ENCODE data around the gene MXRA8. TPM values are rescaled to one million over a fixed set of nuclear protein-coding genes. Genes with fewer than 3 reads are reported as not detected.

Gene MXRA8
- total and polyA plus RNA-seq, 8 donors, result 23.3 to 203 (median 42.9) TPM

DNA sequence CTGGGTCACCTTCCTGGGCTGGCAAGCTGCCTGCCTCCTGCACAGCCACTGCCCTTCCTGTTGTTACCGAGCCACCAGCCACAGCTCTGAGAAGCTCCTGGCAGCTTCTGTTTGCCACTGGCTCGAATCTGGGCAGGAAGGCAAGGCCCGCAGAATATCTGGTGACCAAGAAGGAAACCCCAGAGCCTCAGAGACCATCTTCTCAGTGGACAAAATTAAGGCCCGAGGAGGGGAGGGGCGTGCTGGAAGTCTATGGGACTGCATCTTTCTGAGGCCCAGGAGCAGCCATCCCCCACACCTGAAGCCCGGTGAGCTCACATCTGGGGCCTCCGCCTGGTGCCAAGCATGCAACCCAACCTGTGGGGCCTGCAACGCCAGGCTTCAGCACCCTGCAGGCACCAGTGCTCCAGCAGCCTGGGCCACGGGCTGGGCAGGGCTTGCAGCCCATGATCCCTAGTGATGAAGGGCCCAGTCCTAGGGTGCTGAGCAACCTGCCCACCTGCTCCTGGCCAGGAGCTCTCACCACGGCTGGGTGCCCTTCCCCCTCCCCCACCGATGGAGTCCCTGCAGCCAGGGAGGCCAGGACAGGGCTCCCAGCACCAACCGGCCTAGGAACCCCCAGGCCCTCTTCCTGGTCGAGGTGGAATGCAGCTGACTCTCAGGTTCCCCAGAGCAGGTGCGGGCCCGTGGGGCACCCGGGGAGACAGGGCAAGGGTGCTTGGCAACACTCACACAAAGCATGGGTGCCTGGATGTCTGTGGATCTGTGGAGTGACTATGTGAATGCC is 32.9 kb downstream of the MXRA8 start:
- Histone ChIP-seq H3K27ac (peak overlapping the region; percentile 86 to 96 (median 90)), H3K36me3 (peaks cover 16 to 52% (median 38%) of the 10 kb centered on the region in 4 donors), H3K27me3 (no peaks in the 10 kb centered on the region), H3K9me3 (no peaks in the 10 kb centered on the region), H3K4me1 (peaks cover 40 to 64% (median 60%) of the 10 kb centered on the region in 4 donors), H3K4me3 (peak overlapping the region; percentile 97 to 99 (median 98))
- intact Hi-C loops (cut with DNase I; ENCODE audit: low total_unique reads), result no loop called here
- TF ChIP-seq POLR2A (IDR thresholded peaks at IDR 0.05) (no peak), POLR2AphosphoS5 (IDR thresholded peaks at IDR 0.05) (peak in 1 of 3 donors; percentile 3), EP300 (IDR thresholded peaks at IDR 0.05) (no peak)
- TF ChIP-seq, protein P1, sequence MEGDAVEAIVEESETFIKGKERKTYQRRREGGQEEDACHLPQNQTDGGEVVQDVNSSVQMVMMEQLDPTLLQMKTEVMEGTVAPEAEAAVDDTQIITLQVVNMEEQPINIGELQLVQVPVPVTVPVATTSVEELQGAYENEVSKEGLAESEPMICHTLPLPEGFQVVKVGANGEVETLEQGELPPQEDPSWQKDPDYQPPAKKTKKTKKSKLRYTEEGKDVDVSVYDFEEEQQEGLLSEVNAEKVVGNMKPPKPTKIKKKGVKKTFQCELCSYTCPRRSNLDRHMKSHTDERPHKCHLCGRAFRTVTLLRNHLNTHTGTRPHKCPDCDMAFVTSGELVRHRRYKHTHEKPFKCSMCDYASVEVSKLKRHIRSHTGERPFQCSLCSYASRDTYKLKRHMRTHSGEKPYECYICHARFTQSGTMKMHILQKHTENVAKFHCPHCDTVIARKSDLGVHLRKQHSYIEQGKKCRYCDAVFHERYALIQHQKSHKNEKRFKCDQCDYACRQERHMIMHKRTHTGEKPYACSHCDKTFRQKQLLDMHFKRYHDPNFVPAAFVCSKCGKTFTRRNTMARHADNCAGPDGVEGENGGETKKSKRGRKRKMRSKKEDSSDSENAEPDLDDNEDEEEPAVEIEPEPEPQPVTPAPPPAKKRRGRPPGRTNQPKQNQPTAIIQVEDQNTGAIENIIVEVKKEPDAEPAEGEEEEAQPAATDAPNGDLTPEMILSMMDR (IDR thresholded peaks at IDR 0.05), result no peak
- peak in 1 of 2 donors; percentile 80 for DNase-seq
- 15 to 39% (median 32%) methylated on average over 12 to 16 of the region's 16 CpGs for WGBS, 5 donors

DNA sequence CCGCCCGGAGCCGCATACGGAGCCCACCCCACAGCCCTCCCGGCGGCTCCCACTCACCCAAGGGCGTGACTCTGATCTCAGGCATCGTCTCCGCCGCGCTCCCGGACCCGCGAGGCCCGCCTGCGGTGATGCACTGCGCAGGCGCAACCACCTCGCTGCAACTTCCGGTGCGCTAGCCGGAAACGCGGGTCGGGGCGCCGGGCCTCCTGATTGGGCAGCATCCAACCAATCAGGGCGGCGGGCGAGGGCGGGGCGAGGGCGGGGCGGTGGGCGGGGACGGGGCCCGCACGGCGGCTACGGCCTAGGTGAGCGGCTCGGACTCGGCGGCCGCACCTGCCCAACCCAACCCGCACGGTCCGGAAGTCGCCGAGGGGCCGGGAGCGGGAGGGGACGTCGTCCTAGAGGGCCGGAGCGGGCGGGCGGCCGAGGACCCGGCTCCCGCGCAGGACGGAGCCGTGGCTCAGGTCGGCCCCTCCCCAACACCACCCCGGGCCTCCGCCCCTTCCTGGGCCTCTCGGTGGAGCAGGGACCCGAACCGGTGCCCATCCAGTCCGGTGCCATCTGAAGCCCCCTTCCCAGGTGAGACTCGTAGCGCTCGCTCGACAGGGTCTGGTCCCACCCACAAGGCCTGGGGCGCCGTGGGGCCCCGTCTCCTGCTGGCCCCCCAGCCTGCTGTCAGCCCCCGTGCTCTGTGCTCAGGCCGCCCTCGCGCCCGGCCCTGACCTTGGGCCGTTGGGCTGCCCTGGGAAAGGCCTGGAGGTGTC is 33.6 kb downstream of the MXRA8 start, which contains the start of the genes CPTP and INTS11:
CPTP (plus strand) TSS at position 279 of the 764 bp plus-strand sequence. CDS start 2,109 bp downstream, outside the sequence.
INTS11 (minus strand) TSS at position 137 of the 764 bp plus-strand sequence; CDS start at position 85, 52 bp downstream.
- Histone ChIP-seq H3K4me1 (peaks cover 39 to 63% (median 62%) of the 10 kb centered on the region in 4 donors), H3K27ac (peak within 1 kb of the TSS; percentile 86 to 96 (median 90)), H3K36me3 (peaks cover 17 to 59% (median 46%) of the 10 kb centered on the region in 4 donors), H3K27me3 (no peaks in the 10 kb centered on the region), H3K4me3 (peak within 1 kb of the TSS; percentile 97 to 99 (median 98)), H3K9me3 (no peaks in the 10 kb centered on the region)
- WGBS, 5 donors, result 0 to 2% (median 0%) methylated on average over 2 to 81 of the region's 84 CpGs; no CpG with 5 or more reads in 1 of the 5 donors
- peak; percentile 95 to 98 for DNase-seq
- intact Hi-C loops (cut with DNase I; ENCODE audit: low total_unique reads), result no loop called here
- TF ChIP-seq EP300 (IDR thresholded peaks at IDR 0.05) (no peak), POLR2AphosphoS5 (IDR thresholded peaks at IDR 0.05) (peak; percentile 88 to 91 (median 89)), POLR2A (IDR thresholded peaks at IDR 0.05) (peak in 1 of 4 donors; percentile 18)
- TF ChIP-seq, protein P1 (IDR thresholded peaks at IDR 0.05), result no peak

GRCh38 chr1:1324084-1324523 is 34.3 kb downstream of the MXRA8 start:
- no peak for DNase-seq
- H3K4me3 ChIP-seq, result peak overlapping the region; percentile 97 to 99 (median 98)
- H3K4me1 ChIP-seq, result peaks cover 40 to 67% (median 65%) of the 10 kb centered on the region in 4 donors
- intact Hi-C loops (cut with DNase I; ENCODE audit: low total_unique reads), result no loop called here
- TF ChIP-seq, protein P1 (IDR thresholded peaks at IDR 0.05), result no peak
- H3K9me3 ChIP-seq, result no peaks in the 10 kb centered on the region
- H3K27me3 ChIP-seq, result no peaks in the 10 kb centered on the region
- peak overlapping the region; percentile 82 to 96 (median 89) for H3K27ac ChIP-seq
- 0 to 1% (median 0%) methylated on average over 1 to 40 of the region's 41 CpGs for WGBS, 5 donors
- peaks cover 21 to 64% (median 52%) of the 10 kb centered on the region in 4 donors for H3K36me3 ChIP-seq

GRCh38 chr1:1322952-1323351 is 35.4 kb downstream of the MXRA8 start:
- H3K27me3 ChIP-seq, result no peaks in the 10 kb centered on the region
- no peak for DNase-seq
- intact Hi-C loops (cut with DNase I; ENCODE audit: low total_unique reads), result no loop called here
- peaks cover 17 to 57% (median 49%) of the 10 kb centered on the region in 4 donors for H3K36me3 ChIP-seq
- H3K27ac ChIP-seq, result no peak overlapping the region
- TF ChIP-seq POLR2A (IDR thresholded peaks at IDR 0.05), result no peak
- TF ChIP-seq EP300 (IDR thresholded peaks at IDR 0.05), result no peak
- TF ChIP-seq, protein P1 (IDR thresholded peaks at IDR 0.05), result no peak
- no peaks in the 10 kb centered on the region for H3K9me3 ChIP-seq
- WGBS, 5 donors, result 84 to 91% (median 85%) methylated on average over 9 to 10 of the region's 10 CpGs
- peak overlapping the region in 1 of 4 donors; percentile 24 for H3K4me3 ChIP-seq
- H3K4me1 ChIP-seq, result peaks cover 52 to 78% (median 77%) of the 10 kb centered on the region in 4 donors
